Measurements from ENCODE around the gene GULP1. TPM values are rescaled to one million over a fixed set of nuclear protein-coding genes. Genes with fewer than 3 reads are reported as not detected.

Gene GULP1
- total and polyA plus RNA-seq, 2 experiments from 2014 or later = 94.6 to 181 TPM

- H3F3A ChIP-seq (replicated peaks; ENCODE audit: low read depth) = no peaks in the 10 kb centered on the region
- no peaks in the 10 kb centered on the region for H3K9me2 ChIP-seq (ENCODE audit: insufficient read depth)
- DNase-seq (ENCODE audit: low spot score) (no peak), ATAC-seq (peak; percentile 33)
- H3K4me3 Mint-ChIP-seq = no peak overlapping the region
- peaks cover 100% of the 10 kb centered on the region for H3K79me2 ChIP-seq (replicated peaks; ENCODE audit: insufficient read depth)
- H3K4me3 ChIP-seq = no peak overlapping the region
- no peak overlapping the region for H2AFZ ChIP-seq
- no peaks in the 10 kb centered on the region for H3K27me3 ChIP-seq (ENCODE audit: insufficient read depth)
- peak overlapping the region; percentile 51 for H3K27ac ChIP-seq (ENCODE audit: low read depth)
- peaks cover 64% of the 10 kb centered on the region for H3K4me1 ChIP-seq (ENCODE audit: insufficient read depth)
- H3K9me3 Mint-ChIP-seq = no peaks in the 10 kb centered on the region
- H3K4me1 Mint-ChIP-seq = peaks cover 39% of the 10 kb centered on the region
- peaks cover 43% of the 10 kb centered on the region for H4K20me1 ChIP-seq (replicated peaks; ENCODE audit: insufficient read depth)
- H3K4me2 ChIP-seq = 0 out of 2 replicates have a peak overlapping the region, but pooled peaks have one; percentile 16
- H3K36me3 ChIP-seq (ENCODE audit: insufficient read depth) = no peaks in the 10 kb centered on the region
- peaks cover 14% of the 10 kb centered on the region; the same call in 2 of the 3 replicates for H3K36me3 Mint-ChIP-seq (ENCODE audit: low read depth)
- peaks cover 4% of the 10 kb centered on the region for H3K27me3 Mint-ChIP-seq (ENCODE audit: insufficient read depth, low read depth, poor library complexity)
- TF ChIP-seq CREB1 (CRISPR knock-in tag; IDR thresholded peaks at IDR 0.05; ENCODE audit: low read depth) (no peak), REST (IDR thresholded peaks at IDR 0.05; ENCODE audit: unreplicated experiment) (no peak), NANOG (IDR thresholded peaks at IDR 0.05; ENCODE audit: borderline replicate concordance) (no peak), CTCF (conservative IDR thresholded peaks at IDR 0.05; ENCODE audit: low read depth in 2 of 2) (no peak), ZNF462 (CRISPR knock-in tag; IDR thresholded peaks at IDR 0.05) (no peak), STAT1 (IDR thresholded peaks at IDR 0.05; ENCODE audit: unreplicated experiment) (no peak), EZH2 (IDR thresholded peaks at IDR 0.05; ENCODE audit: low read depth, unreplicated experiment) (no peak), ZNF114 (CRISPR knock-in tag; IDR thresholded peaks at IDR 0.05) (no peak), ETS1 (IDR thresholded peaks at IDR 0.05) (no peak)
- H3K27ac Mint-ChIP-seq = peak overlapping the region; percentile 43
Observed at GRCh38 chr2:188332619-188333018, 40.9 kb downstream of the GULP1 start.

All from GM23338 (cell line).